ENCODE data around the gene CRISPLD2.
A peak's percentile ranks its signal among the peaks of the same experiment; 100 is the strongest.

CRISPLD2 gene

DNA sequence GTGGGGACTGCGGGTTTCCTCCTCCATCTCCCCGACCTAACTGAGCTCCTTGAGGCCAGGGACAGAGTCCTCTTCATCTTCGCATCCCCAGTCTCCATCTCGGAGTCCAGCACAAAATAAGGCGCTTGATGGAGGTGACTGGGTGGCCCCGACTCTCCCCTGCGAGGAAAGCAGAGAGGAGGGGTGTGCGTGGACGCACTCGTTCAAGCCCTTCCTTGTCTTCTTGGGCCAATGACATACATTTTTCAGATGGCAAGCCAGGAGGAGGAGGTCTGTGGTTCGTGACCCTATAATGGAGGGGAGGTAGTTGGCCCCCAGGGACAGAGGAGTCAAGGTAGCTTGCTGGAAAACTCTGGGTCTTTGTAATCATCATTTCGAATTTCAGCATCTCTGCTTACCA, 17.2 kb downstream of the CRISPLD2 start:
- TF ChIP-seq, protein P1, sequence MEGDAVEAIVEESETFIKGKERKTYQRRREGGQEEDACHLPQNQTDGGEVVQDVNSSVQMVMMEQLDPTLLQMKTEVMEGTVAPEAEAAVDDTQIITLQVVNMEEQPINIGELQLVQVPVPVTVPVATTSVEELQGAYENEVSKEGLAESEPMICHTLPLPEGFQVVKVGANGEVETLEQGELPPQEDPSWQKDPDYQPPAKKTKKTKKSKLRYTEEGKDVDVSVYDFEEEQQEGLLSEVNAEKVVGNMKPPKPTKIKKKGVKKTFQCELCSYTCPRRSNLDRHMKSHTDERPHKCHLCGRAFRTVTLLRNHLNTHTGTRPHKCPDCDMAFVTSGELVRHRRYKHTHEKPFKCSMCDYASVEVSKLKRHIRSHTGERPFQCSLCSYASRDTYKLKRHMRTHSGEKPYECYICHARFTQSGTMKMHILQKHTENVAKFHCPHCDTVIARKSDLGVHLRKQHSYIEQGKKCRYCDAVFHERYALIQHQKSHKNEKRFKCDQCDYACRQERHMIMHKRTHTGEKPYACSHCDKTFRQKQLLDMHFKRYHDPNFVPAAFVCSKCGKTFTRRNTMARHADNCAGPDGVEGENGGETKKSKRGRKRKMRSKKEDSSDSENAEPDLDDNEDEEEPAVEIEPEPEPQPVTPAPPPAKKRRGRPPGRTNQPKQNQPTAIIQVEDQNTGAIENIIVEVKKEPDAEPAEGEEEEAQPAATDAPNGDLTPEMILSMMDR (IDR thresholded peaks at IDR 0.05; ENCODE audit: low read depth, low read length), result no peak
- no peak for DNase-seq (ENCODE audit: low read depth in 2 of 2)
- no peak overlapping the region for H3K4me3 ChIP-seq (replicated peaks in 1 of 2; ENCODE audit: low read depth in 2 of 2, low read length in 2 of 2)

DNA sequence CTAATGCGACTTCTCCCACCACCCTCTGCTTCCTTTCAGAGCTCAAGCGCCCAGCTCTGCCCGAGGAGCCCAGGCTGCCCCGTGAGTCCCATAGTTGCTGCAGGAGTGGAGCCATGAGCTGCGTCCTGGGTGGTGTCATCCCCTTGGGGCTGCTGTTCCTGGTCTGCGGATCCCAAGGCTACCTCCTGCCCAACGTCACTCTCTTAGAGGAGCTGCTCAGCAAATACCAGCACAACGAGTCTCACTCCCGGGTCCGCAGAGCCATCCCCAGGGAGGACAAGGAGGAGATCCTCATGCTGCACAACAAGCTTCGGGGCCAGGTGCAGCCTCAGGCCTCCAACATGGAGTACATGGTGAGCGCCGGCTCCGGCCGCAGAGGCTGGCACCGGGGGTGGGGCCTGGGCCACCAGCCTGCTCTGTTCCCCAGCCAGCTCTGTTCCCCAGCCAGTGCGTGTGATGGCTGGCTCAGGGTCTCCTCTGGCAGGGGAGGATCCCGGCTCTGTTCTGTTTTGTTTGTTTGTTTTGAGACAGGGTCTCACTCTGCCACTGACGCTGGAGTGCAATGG, 18.7 kb downstream of the CRISPLD2 start:
- DNase-seq (ENCODE audit: low read depth in 2 of 2), result no peak
- TF ChIP-seq, protein P1 (IDR thresholded peaks at IDR 0.05; ENCODE audit: low read depth, low read length), result no peak
- no peak overlapping the region for H3K4me3 ChIP-seq (replicated peaks in 1 of 2; ENCODE audit: low read depth in 2 of 2, low read length in 2 of 2)

DNA sequence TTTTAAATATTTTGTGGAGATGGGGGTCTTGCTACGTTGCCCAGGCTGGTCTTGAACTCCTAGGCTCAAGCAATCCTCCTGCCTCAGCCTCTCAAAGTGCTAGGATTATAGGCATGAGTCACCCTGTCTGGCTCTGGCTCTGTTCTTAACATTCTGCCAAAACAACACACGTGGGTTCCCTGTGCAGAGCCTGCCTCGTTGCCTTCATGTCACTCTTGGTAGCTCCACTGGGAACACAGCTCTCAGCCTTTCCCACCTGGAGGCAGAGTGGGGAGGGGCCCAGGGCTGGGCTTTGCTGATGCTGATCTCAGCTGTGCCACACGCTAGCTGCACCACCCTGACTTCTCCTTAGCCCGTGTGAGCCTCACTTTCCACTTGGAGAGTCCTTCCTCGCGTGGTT, 19.3 kb downstream of the CRISPLD2 start:
- TF ChIP-seq, protein P1 (IDR thresholded peaks at IDR 0.05; ENCODE audit: low read depth, low read length), result no peak
- no peak overlapping the region for H3K4me3 ChIP-seq (replicated peaks in 1 of 2; ENCODE audit: low read depth in 2 of 2, low read length in 2 of 2)
- DNase-seq (ENCODE audit: low read depth in 2 of 2), result peak; percentile 73 to 81

DNA sequence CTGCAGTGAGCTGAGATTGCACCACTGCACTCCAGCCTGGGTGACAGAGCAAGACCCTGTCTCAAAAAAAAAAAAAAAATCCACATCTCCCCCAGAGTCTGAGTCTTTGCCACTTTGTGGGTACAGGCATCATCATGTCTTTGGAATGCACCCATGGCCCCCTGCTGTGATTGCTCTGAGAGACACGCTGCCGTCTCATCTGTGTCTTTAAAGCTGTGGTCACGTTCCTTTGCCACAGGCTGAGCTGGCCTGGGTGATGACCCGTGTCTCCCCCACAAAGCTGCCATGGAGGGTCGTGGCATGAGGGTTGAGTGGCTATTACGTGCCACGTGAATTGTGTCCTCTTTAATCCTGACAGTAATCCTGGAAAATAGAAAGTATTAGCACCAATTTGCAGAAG, 20.2 kb downstream of the CRISPLD2 start:
- TF ChIP-seq, protein P1 (IDR thresholded peaks at IDR 0.05; ENCODE audit: low read depth, low read length), result no peak
- peak; percentile 63 to 71 for DNase-seq (ENCODE audit: low read depth in 2 of 2)
- H3K4me3 ChIP-seq (replicated peaks in 1 of 2; ENCODE audit: low read depth in 2 of 2, low read length in 2 of 2), result no peak overlapping the region

DNA sequence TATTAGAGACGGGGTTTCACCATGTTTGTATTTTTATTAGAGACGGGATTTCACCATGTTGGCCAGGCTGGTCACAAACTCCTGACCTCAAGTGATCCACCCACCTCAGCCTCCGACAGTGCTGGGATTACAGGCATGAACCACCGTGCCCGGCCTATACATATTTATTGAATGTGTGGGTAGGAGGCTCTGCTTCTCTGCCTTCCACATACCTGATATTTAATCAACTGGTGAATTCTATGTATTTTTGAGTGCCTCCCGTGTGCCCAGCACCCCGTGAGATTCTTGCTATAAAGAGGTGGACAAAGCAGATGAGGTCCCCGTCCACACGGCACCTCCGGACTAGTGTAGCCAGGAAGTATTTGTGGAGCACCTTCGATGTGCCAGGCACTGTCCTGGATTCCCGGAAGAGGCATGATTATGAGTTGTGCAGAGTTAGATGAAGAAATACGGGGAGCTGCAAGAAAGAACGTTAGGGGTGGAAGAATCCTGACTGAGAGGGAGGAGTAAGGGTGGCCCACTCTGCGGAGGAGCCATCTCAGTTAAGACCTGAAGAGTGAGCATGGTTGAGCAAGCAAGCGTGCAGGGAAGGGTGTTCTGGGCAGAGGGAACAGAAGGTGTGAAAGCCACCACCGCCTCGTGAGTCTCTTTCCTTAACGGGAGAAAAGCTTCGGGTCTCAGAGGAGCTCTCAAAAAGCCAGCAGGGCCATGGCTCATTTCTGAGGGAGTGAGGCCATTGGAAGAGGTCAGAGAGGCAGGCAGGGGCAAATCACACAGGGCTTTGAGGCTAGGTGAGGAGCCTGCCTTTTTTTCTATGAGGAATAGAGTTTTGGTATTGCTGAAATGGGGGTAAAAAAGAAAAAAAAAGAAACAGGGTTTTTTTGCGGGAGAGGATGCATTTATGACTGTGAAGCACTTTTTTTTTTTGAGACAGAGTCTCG, 21.2 kb downstream of the CRISPLD2 start:
- no peak overlapping the region for H3K4me3 ChIP-seq (replicated peaks in 1 of 2; ENCODE audit: low read depth in 2 of 2, low read length in 2 of 2)
- TF ChIP-seq, protein P1 (IDR thresholded peaks at IDR 0.05; ENCODE audit: low read depth, low read length), result no peak
- DNase-seq (ENCODE audit: low read depth in 2 of 2), result no peak

DNA sequence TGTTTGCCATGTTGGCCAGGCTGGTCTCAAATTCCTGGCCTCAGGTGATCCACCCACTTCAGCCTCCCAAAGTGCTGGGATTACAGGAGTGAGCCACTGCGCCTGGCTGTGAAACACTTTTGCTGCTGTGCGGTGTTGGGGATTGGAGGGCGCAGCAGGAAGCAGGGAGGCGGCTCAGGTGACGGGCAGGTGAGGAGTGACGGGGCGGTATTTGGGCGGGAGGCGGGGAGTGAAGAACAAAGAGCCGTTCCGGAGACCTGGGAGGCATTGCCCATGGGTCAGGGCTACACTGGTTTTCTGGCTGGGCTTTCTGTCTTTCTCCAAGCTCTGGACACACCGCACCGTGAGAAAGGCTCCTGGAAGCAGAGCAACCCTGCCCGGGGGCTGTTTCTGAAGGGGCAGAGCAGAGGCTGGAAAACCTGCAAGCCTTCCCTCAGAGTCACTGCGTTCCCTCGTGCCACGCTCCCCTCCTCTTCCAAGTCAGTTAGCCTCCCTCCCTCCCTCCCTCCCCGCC, 22.1 kb downstream of the CRISPLD2 start:
- TF ChIP-seq, protein P1 (IDR thresholded peaks at IDR 0.05; ENCODE audit: low read depth, low read length), result no peak
- no peak for DNase-seq (ENCODE audit: low read depth in 2 of 2)
- no peak overlapping the region for H3K4me3 ChIP-seq (replicated peaks in 1 of 2; ENCODE audit: low read depth in 2 of 2, low read length in 2 of 2)
